Duodenal mucosa (tissue), 2 donors: ENCODE results near the gene HCFC2.
A peak's percentile ranks its signal among the peaks of the same experiment; 100 is the strongest.
"Not testable (repeated sequence)": the region's sequence is repeated elsewhere in the genome, so short reads cannot be mapped to it uniquely, and the experiment has no call there.

Source experiments
- H3K27ac ChIP-seq: one replicate; pipeline ENCODE4 v1.7.0; 2013; ENCODE audit warnings: low read depth, low read length
- H3K27me3 ChIP-seq, 2 donors: one replicate each; pipeline ENCODE4 v1.7.0; 2013; ENCODE audit warnings: low read length in 2 of 2, control low read depth in 1 of 2; ENCODE audit not compliant: insufficient read depth in 2 of 2, control insufficient read depth in 1 of 2
- H3K36me3 ChIP-seq, 2 donors: one replicate each; pipeline ENCODE4 v1.7.0; 2013; ENCODE audit warnings: low read length in 2 of 2, control low read depth in 1 of 2; ENCODE audit not compliant: insufficient read depth in 2 of 2, control insufficient read depth in 1 of 2
- H3K4me1 ChIP-seq, 2 donors: one replicate each; pipeline ENCODE4 v1.7.0; 2013; ENCODE audit warnings: low read length in 2 of 2, control low read depth in 1 of 2; ENCODE audit not compliant: insufficient read depth in 2 of 2, control insufficient read depth in 1 of 2
- H3K4me3 ChIP-seq, 2 donors: one replicate each; pipeline ENCODE4 v1.7.0; 2013; ENCODE audit warnings: low read length in 2 of 2, low read depth in 1 of 2
- H3K9ac ChIP-seq, 2 donors: one replicate each; pipeline ENCODE4 v1.7.0; 2013; ENCODE audit warnings: low read length in 2 of 2, low read depth in 1 of 2
- H3K9me3 ChIP-seq, 2 donors: one replicate each; pipeline ENCODE4 v1.7.0; 2013; ENCODE audit warnings: low read length in 2 of 2, control low read depth in 1 of 2; ENCODE audit not compliant: control insufficient read depth in 1 of 2

The HCFC2 gene

DNA sequence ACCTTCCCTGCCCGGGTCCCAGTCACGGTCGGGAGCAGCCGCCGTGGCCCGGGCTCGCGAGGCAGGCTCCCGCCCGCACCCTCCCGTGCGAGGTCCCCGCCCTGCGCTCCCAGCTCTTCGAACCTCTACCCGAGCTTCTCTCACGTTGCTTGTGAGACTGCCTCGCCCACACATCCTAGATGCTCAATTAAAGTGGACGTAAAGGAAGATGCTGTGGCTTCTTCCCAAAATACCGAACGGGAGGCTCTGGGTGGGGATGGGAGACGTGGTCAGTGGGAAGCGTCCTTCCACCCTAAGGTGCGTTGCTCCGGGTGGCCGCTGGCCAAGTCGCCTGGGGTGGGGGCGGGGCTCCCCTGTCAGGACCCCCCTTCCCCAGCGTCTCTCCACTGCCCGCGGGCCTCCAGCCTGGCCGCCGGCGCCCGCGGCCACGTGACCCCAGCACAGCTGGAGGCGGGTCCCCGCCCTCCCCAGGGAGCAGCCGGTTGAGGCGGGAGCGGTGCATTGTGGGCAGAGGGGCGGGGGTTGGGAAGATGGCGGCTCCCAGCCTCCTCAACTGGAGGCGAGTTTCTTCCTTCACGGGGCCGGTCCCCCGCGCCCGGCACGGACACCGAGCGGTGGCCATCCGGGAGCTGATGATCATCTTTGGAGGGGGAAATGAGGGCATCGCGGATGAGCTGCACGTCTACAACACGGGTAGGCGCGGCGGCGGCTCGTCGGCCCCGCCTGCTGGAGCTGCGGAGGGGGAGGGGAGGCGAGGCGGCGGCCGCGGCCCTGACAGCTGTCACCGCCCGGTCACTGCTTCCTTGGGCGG lies at the start of gene HCFC2:
TSS of gene HCFC2 (plus strand) at position 501 of the 811 bp plus-strand sequence. CDS start at position 531, 30 bp downstream.
- peak within 1 kb of the TSS; percentile 76 to 79 for H3K9ac ChIP-seq
- H3K27me3 ChIP-seq = no peaks in the 10 kb centered on the region
- H3K4me1 ChIP-seq = peaks cover 10 to 17% of the 10 kb centered on the region in 2 donors
- H3K36me3 ChIP-seq = peaks cover 0 to 2% of the 10 kb centered on the region in 2 donors
- H3K27ac ChIP-seq = peak within 1 kb of the TSS; percentile 80
- no peaks in the 10 kb centered on the region for H3K9me3 ChIP-seq
- H3K4me3 ChIP-seq = peak within 1 kb of the TSS; percentile 80 to 98

- not testable (repeated sequence) for H3K4me3 ChIP-seq, H3K36me3 ChIP-seq, H3K9ac ChIP-seq, H3K27me3 ChIP-seq, H3K27ac ChIP-seq, H3K9me3 ChIP-seq, H3K4me1 ChIP-seq
Measured at GRCh38 chr12:104021862-104022261, 42.5 kb upstream of the HCFC2 start.

- no peaks in the 10 kb centered on the region for H3K27me3 ChIP-seq
- no peak overlapping the region for H3K4me3 ChIP-seq
- H3K36me3 ChIP-seq = no peaks in the 10 kb centered on the region
- peaks cover 0 to 2% of the 10 kb centered on the region in 2 donors for H3K9me3 ChIP-seq
- no peak overlapping the region for H3K27ac ChIP-seq
- no peak overlapping the region for H3K9ac ChIP-seq
- no peaks in the 10 kb centered on the region for H3K4me1 ChIP-seq
Measured at GRCh38 chr12:104022786-104023185, 41.5 kb upstream of the HCFC2 start.

DNA sequence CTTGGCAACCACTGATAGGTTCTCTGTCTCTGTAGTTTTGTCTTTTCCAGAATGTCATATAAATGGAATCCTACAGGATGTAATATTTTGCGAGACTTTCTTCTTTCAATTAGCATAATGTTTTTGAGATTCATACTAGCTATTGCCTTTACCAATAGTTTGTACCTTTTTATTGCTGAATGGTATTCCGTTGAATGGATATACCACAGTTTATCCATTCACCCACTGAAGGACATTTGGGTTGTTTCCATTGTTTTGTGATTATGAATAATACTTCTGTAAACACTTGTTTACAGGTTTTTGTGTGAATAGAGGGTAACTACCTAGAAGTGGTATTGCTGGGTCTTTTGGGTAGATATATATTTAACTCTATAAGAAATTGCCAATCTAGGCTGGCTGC lies 40.6 kb upstream of the HCFC2 start:
- Histone ChIP-seq H3K9ac (no peak overlapping the region), H3K9me3 (peaks cover 0 to 2% of the 10 kb centered on the region in 2 donors), H3K4me1 (no peaks in the 10 kb centered on the region), H3K27ac (no peak overlapping the region), H3K36me3 (no peaks in the 10 kb centered on the region), H3K27me3 (no peaks in the 10 kb centered on the region), H3K4me3 (no peak overlapping the region)

GRCh38 chr12:104024348-104024747 lies 40.0 kb upstream of the HCFC2 start:
- Histone ChIP-seq H3K4me1 (no peaks in the 10 kb centered on the region), H3K9ac (no peak overlapping the region), H3K9me3 (peaks cover 0 to 2% of the 10 kb centered on the region in 2 donors), H3K36me3 (no peaks in the 10 kb centered on the region), H3K27ac (no peak overlapping the region), H3K27me3 (no peaks in the 10 kb centered on the region), H3K4me3 (no peak overlapping the region)

DNA sequence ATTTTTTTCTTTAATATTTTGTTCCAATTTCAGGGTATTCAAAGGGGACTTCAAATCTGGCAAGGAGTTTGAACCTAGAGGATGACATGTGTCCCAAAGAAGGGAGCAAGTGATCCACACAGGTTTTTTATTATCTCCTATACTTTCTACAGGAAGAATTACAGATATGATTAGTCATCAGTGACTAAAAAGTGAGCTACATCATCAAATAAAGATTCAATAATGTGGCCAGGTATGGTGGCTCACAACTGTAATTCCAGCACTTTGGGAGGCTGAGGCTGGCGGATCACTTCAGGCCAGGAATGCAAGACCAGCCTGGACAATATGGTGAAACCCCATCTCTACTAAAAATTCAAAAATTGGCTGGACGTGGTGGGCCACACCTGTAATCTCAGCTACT lies 38.6 kb upstream of the HCFC2 start:
- H3K27me3 ChIP-seq = no peaks in the 10 kb centered on the region
- H3K27ac ChIP-seq = no peak overlapping the region
- H3K9ac ChIP-seq = no peak overlapping the region
- no peaks in the 10 kb centered on the region for H3K36me3 ChIP-seq
- peaks cover 0 to 2% of the 10 kb centered on the region in 2 donors for H3K9me3 ChIP-seq
- H3K4me1 ChIP-seq = no peaks in the 10 kb centered on the region
- H3K4me3 ChIP-seq = no peak overlapping the region

DNA sequence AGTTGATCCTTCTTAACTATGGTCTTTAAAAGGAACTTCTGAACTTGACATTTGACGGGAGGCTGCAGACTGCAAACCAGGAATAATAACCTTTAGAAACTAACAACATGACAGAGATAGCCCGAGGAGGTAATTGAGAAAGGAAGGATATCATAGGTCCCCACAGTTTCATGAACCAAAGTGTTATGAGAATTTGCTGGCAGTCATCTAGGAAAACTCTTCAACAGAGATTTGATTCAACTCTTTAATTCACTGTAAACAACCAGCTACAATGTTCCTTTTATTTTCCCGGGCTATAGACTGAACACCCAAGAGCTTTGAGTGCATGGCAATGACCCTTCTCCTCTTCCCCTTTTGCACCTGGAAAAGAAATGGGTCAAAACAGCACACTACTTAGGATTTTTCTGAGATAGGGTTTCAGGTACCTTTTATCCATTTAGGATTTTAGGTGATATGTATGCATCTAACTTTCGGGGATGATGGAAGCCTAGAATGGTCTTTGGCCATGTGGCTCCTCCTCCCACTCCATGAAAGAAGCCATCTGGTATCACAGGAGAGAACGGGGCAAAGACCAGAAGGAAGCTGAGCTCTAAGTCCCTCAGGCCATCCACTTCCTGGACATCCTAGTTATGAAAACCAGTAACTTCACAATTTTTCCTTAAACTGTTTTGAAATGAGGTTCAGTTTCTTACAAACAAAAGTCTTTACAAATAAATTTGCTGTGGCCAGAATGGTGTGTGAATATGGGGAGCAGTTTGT lies 37.3 kb upstream of the HCFC2 start:
- no peaks in the 10 kb centered on the region for H3K4me1 ChIP-seq
- H3K36me3 ChIP-seq = no peaks in the 10 kb centered on the region
- H3K9ac ChIP-seq = no peak overlapping the region
- H3K4me3 ChIP-seq = no peak overlapping the region
- no peaks in the 10 kb centered on the region for H3K27me3 ChIP-seq
- no peak overlapping the region for H3K27ac ChIP-seq
- peaks cover 0 to 2% of the 10 kb centered on the region in 2 donors for H3K9me3 ChIP-seq

GRCh38 chr12:104030596-104030995 lies 33.7 kb upstream of the HCFC2 start:
- not testable (repeated sequence) for H3K36me3 ChIP-seq, H3K4me1 ChIP-seq, H3K9ac ChIP-seq, H3K27ac ChIP-seq, H3K4me3 ChIP-seq, H3K27me3 ChIP-seq, H3K9me3 ChIP-seq

DNA sequence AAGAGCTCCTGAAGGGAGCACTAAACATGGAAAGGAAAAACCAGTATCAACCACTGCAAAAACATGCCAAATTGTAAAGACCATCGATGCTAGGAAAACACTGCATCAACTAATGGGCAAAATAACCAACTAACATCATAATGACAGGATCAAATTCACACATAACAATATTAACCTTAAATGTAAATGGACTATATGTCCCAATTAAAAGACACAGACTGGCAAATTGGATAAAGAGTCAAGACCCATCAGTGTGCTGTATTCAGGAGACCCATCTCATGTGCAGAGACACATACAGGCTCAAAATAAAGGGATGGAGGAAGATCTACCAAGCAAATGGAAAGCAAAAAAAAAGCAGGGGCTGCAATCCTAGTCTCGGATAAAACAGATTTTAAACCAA lies 28.2 kb upstream of the HCFC2 start:
- not testable (repeated sequence) for H3K27me3 ChIP-seq, H3K27ac ChIP-seq, H3K4me1 ChIP-seq, H3K9ac ChIP-seq, H3K36me3 ChIP-seq, H3K4me3 ChIP-seq, H3K9me3 ChIP-seq

- not testable (repeated sequence) for H3K4me1 ChIP-seq, H3K4me3 ChIP-seq, H3K36me3 ChIP-seq, H3K9me3 ChIP-seq, H3K27me3 ChIP-seq, H3K9ac ChIP-seq, H3K27ac ChIP-seq
Measured at GRCh38 chr12:104039769-104040168, 24.6 kb upstream of the HCFC2 start.
